Mucosa of descending colon (tissue), 3 donors: ENCODE data around the gene TACC2. TPM values are rescaled to one million over a fixed set of nuclear protein-coding genes. Genes with fewer than 3 reads are reported as not detected.
"Not testable (repeated sequence)": the region's sequence is repeated elsewhere in the genome, so short reads cannot be mapped to it uniquely, and the experiment has no call there.

ENCODE experiments used
- ATAC-seq: fragments of 200-7000 bp; cut with Tn5 transposase; one replicate; pipeline ENCODE4 v1.9.1; 2020; ENCODE audit warnings: mild to moderate bottlenecking, moderate library complexity
- DNase-seq, 3 donors: peaks; one replicate each; pipeline ENCODE4 v3.0.0-alpha.2; 2020
- H3K36me3 ChIP-seq: fragments of 200-600 bp; one replicate; pipeline ENCODE4 v1.8.0; 2021; ENCODE audit warnings: low read depth, mild to moderate bottlenecking
- H3K4me1 ChIP-seq: fragments of 200-600 bp; one replicate; pipeline ENCODE4 v1.8.0; 2021; ENCODE audit warnings: low read depth, mild to moderate bottlenecking
- H3K4me3 ChIP-seq: fragments of 200-600 bp; one replicate; pipeline ENCODE4 v1.8.0; 2021; ENCODE audit warnings: mild to moderate bottlenecking
- H3K9me3 ChIP-seq: fragments of 200-600 bp; one replicate; pipeline ENCODE4 v1.8.0; 2021; ENCODE audit warnings: mild to moderate bottlenecking
- CTCF ChIP-seq: fragments of 200-600 bp; IDR thresholded peaks from one replicate; pipeline ENCODE4 v1.8.0; 2022; ENCODE audit warnings: antibody characterized with exemption, mild to moderate bottlenecking
- intact Hi-C, 2 donors: fragments of 100-400 bp; cut with DNase I in 1 of 2; cut with micrococcal nuclease in 1 of 2; formaldehyde crosslinking; loops; one replicate each; pipeline versions ENCODE4 v1.11.0 to v1.11.1; 2022; cut with DNase I, micrococcal nuclease
- total RNA-seq, 3 donors: library from RNA; stranded (reverse); fragmentation: NEBNext Ultra II Directional in 2 of 3; extraction: Animal tissue kit (Norgen Biotek cat#: 25700) in 2 of 3; gene quantifications; one replicate each; pipeline versions ENCODE4 v1.2.1 to v1.2.4, GENCODE V29; 2021 to 2023
- donor health status: DM: no; HTN: no; CAD: no; lungs with moderate emphysema.
- donor health status: DM: no; HTN: no; CAD: no.
- donor health status: DM: no; HTN: yes; CAD: no.

The TACC2 gene
- total RNA-seq, 3 donors from 2014 or later = 97.5 to 170 (median 133) TPM

GRCh38 chr10:122201401-122201800, 212.4 kb downstream of the TACC2 start:
- Histone ChIP-seq H3K36me3 (no peaks in the 10 kb centered on the region), H3K4me1 (no peaks in the 10 kb centered on the region), H3K9me3 (no peaks in the 10 kb centered on the region), H3K4me3 (no peak overlapping the region)
- ATAC-seq (no peak), DNase-seq (no peak)
- no peak for TF ChIP-seq CTCF
- intact Hi-C loops = no loop called here

- H3K9me3 ChIP-seq, DNase-seq, H3K36me3 ChIP-seq, H3K4me1 ChIP-seq, H3K4me3 ChIP-seq, intact Hi-C loops, ATAC-seq: not testable (repeated sequence)
Measured at GRCh38 chr10:122203180-122203579, 214.2 kb downstream of the TACC2 start.

- Histone ChIP-seq H3K4me3 (no peak overlapping the region), H3K4me1 (no peaks in the 10 kb centered on the region), H3K36me3 (no peaks in the 10 kb centered on the region), H3K9me3 (no peaks in the 10 kb centered on the region)
- peak; percentile 19 for ATAC-seq
- DNase-seq = no peak
- intact Hi-C loops = no loop called here
- TF ChIP-seq CTCF = no peak
Measured at GRCh38 chr10:122204691-122205489, 215.9 kb downstream of the TACC2 start.

- intact Hi-C loops = no loop called here
- no peak for TF ChIP-seq CTCF
- Histone ChIP-seq H3K36me3 (no peaks in the 10 kb centered on the region), H3K4me3 (no peak overlapping the region), H3K9me3 (no peaks in the 10 kb centered on the region), H3K4me1 (no peaks in the 10 kb centered on the region)
- ATAC-seq (peak; percentile 12), DNase-seq (no peak)
Measured at GRCh38 chr10:122206471-122207065, 217.6 kb downstream of the TACC2 start.

GRCh38 chr10:122207163-122207562, 218.2 kb downstream of the TACC2 start:
- DNase-seq = no peak
- Histone ChIP-seq H3K36me3 (no peaks in the 10 kb centered on the region), H3K4me1 (no peaks in the 10 kb centered on the region), H3K4me3 (no peak overlapping the region), H3K9me3 (no peaks in the 10 kb centered on the region)
- intact Hi-C loops = no loop called here
- TF ChIP-seq CTCF = no peak
- ATAC-seq = no peak

GRCh38 chr10:122207596-122207995, 218.6 kb downstream of the TACC2 start:
- no peak overlapping the region for H3K4me3 ChIP-seq
- DNase-seq = no peak
- no peak for TF ChIP-seq CTCF
- no peak for ATAC-seq
- no peaks in the 10 kb centered on the region for H3K9me3 ChIP-seq
- H3K36me3 ChIP-seq = no peaks in the 10 kb centered on the region
- intact Hi-C loops = no loop called here
- no peaks in the 10 kb centered on the region for H3K4me1 ChIP-seq
